NCI-H1105 (cell line): ENCODE measurements around the gene CHKA.

Experiments
- DNase-seq: peaks from one replicate; lab custom pipeline; 2025; lab: John Stamatoyannopoulos, UW

The CHKA gene

GRCh38 chr11:68031144-68031464, 90.1 kb downstream of the CHKA start:
- no peak for DNase-seq

- peak; percentile 98 for DNase-seq
Observed at GRCh38 chr11:68030318-68031143, 90.7 kb downstream of the CHKA start, which contains the start of gene NDUFS8. TSS of gene NDUFS8 (plus strand) at chr11:68030681. CDS start at chr11:68032152, 1,471 bp downstream.

DNA sequence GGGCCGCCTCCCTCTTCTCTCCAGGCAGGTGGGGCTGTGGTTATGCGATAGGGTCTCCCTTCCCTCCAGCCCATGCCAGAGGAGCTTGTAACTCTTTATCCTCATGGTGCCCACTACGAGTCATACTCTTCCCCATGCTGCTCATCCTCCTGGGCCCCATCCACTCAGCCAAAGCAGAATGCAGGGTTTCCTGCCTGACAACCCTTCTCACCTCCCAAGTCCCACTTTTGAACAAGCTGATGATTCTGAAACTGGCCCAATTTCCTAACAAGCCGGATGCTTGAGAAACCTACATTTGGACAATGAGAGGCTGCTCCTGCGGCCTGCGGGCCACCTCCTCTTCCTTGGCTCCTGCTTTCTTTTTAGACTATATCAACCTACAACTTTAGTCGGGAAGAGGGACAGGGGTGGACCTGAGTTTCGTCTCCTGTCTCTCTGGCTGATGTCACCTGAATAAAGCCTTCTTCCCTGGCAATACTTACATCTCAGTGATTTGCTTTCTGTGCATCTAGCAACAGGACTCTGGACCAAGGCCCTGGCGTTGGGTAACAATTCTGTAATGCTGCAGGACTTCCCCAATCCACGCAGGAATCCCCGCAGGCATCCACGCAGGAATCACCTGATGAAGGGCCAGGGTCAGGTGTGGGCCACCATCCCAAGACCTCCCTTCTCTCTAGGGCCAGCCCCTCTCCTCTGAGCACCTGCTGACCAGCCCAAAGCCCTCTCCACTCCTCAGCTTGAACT, 92.2 kb downstream of the CHKA start:
- DNase-seq, result no peak

DNA sequence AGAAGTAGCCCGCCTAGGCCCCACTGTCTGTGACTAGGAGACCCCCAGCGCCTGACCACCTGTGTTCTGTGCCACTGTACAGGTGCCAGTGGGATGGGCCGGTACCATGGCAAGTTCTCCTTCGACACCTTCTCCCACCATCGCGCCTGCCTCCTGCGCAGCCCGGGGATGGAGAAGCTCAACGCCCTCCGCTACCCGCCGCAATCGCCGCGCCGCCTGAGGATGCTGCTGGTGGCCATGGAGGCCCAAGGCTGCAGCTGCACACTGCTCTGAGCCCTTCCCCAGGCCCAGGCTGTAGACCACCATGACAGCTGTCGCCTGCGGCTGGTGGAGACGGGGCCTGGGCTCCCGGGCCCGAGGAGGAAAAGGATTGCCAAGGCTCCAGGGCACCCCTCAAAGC, 93.5 kb downstream of the CHKA start:
- DNase-seq, result no peak

- DNase-seq, result no peak
Observed at GRCh38 chr11:68026391-68027105, 94.6 kb downstream of the CHKA start.

- DNase-seq, result no peak
Observed at GRCh38 chr11:68025047-68025446, 96.1 kb downstream of the CHKA start.

DNA sequence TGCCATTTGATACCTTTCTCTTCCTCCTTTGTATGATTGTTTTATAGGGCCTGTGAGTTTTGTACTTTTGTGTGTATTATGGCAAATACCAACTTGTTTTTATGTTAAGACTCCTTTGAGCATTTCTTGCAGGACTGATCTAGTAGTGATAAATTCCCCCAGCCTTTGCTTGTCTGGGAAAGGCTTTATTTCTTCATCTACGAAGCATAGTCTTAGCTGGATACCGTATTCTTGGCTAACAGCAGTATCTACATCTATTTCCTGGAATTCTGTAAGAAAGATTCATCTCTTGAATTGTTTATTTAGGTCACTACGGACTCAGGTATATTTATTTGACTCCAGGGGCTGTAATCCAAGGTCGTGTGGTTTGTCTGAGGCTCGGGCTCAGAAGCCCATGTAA, 96.7 kb downstream of the CHKA start:
- no peak for DNase-seq

GRCh38 chr11:68022531-68022930, 98.7 kb downstream of the CHKA start:
- DNase-seq, result no peak

GRCh38 chr11:68021167-68021787, 99.9 kb downstream of the CHKA start:
- no peak for DNase-seq

GRCh38 chr11:68020575-68020974, 100.6 kb downstream of the CHKA start:
- no peak for DNase-seq

DNA sequence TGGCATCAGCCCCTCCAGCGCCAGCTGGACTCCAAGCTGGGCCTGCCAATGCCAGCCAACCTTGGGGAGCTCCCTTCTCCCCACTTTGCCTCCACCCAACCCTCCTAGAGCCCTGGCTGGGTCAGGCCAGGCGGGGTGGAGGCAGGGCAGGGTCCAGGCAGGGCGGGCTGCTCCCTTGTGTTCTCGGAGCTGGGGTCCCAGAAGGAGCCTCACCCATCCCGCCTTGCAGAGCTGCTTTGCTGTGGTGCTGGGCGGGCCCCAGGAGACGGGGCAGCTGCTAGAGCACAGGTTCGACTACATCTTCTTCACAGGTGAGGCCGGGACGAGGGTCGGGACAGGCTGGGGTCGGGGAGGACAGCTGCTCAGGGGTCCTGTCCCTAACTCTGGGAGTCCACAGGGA, 101.7 kb downstream of the CHKA start:
- DNase-seq, result no peak

- no peak for DNase-seq
Observed at GRCh38 chr11:68018730-68019190, 102.4 kb downstream of the CHKA start.

DNA sequence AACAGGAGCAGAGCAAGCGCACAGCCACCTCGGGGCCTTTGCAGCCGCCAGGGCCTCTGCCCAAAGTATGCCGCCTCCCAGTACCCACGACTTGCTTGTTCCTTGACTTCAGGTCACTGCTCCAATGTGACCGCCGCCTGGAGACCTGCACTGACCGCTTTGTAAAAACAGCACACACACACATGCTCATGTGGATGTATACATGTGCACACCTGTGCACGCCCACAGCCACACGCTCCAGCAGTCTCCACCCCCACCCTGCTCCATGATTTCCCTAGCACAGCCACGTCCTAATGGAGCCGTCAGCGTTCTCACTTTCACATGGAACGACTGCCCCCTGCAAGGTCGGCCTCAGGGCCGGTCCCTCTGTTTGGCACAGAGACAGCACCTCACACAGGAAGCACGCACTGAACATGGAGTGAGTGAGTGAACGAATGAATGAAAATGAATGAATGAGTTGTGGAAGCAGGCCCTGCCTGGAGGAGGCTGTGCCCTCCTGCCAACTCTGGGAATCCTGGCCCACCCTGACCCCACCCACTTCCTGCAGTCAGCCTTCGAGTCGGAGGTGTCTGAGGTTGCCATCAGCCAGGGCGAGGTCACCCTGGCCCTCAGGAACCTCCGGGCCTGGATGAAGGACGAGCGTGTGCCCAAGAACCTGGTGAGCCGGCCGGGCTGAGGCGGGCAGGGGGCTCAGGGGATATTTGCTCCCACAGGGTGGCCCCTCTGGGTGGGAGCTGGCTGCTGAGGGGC, 103.0 kb downstream of the CHKA start:
- no peak for DNase-seq

- DNase-seq, result no peak
Observed at GRCh38 chr11:68016904-68017817, 104.0 kb downstream of the CHKA start.

DNA sequence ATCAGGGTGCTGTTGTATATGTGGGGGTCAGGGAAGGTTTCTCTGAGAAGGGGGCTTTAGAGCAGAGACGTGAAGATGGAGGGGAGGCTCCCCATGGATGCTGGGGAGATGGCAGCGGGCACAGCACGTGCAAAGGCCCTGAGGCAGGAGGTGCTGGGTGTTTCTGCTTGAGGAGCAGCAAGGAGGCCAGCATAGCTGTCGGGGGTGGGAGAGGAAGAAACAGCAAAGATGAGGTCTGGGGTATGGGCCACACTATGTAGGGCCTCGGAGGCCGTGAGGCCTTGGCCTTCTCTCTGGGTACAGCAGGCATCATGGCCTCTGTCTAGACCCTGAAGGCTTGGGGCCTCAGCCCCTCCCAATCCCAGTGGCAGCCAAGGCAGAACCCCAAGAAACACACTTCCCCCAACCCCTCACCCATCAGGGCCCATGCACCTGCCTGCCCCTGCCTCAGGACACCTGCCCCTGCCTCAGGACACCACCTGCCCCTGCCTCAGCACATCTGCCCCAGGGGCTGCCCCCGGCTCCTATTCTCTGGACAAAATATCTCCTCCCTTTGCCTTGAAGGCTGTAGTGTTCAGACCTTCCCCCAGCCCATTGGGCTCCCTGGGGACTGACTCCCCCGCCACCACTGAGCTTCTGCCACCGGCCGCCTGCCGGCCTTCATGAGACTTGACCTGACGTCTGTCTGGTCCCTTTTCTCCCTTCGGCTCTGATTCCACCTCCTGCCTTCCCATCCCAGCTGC, 104.9 kb downstream of the CHKA start:
- no peak for DNase-seq

GRCh38 chr11:68015467-68015866, 105.7 kb downstream of the CHKA start:
- no peak for DNase-seq

GRCh38 chr11:68014947-68015447, 106.2 kb downstream of the CHKA start:
- DNase-seq, result no peak

DNA sequence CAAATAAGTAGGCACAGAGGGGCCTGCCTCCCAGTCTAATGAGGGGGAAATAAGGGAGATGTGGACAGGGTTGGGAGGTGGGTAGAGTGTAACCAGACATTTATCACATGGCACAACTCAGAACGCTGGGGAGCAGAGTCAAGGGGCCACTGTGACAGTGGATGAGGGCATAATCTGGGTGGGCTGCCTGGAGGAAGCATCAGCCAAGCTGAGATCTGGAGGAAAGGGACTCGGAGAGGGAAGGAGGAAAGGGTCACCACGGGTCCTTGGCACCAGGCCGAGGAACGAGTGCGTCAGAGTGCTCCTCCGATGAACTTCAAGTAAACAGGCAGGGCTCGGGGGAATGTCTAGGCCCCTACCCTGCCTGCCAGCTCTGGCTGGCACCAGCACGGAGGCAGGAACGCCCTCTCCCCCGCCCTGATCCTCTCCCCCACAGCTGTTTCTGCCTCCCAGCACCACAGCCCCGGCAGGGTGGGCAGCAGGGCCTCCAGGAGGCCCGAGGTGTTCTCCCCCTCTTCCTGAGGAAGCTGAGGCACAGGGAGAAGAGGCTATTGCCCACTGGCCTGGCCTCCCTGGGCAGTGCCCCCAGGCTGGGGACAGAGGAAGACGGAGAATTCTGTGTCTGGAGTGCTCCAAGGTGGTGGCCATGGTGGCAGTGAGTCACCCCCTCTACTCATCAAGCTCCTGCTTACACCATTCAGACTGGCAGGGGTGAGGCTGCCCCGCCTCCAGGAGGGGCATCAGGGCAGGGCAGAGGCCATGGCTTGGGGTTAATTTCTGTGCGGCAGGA, 106.8 kb downstream of the CHKA start:
- no peak for DNase-seq
